Ecto neural progenitor cell (in vitro differentiated cells): ENCODE measurements around the gene ST3GAL4.

Experiments used
- DNase-seq: peaks from one replicate; pipeline ENCODE4 v3.0.0-alpha.2; 2018; ENCODE audit warnings: low spot score

ST3GAL4 gene

GRCh38 chr11:126426820-126427749 is 71.6 kb downstream of the ST3GAL4 start:
- no peak for DNase-seq

GRCh38 chr11:126430581-126431335 is 75.3 kb downstream of the ST3GAL4 start:
- DNase-seq: no peak

- DNase-seq: no peak
These were observed 76.0 kb downstream of the ST3GAL4 start for GRCh38 chr11:126431401-126432064.

- no peak for DNase-seq
These were observed 76.6 kb downstream of the ST3GAL4 start for GRCh38 chr11:126432065-126432461.

- no peak for DNase-seq
These were observed 77.0 kb downstream of the ST3GAL4 start for GRCh38 chr11:126432525-126432924.

- DNase-seq: no peak
These were observed 77.9 kb downstream of the ST3GAL4 start for GRCh38 chr11:126433244-126433846.

GRCh38 chr11:126433989-126434949 is 78.8 kb downstream of the ST3GAL4 start:
- DNase-seq: no peak

GRCh38 chr11:126434950-126435335 is 79.5 kb downstream of the ST3GAL4 start:
- DNase-seq: no peak

GRCh38 chr11:126436209-126436755 is 80.8 kb downstream of the ST3GAL4 start:
- DNase-seq: no peak

GRCh38 chr11:126437731-126438130 is 82.2 kb downstream of the ST3GAL4 start:
- DNase-seq: no peak

GRCh38 chr11:126438272-126438671 is 82.8 kb downstream of the ST3GAL4 start:
- no peak for DNase-seq

GRCh38 chr11:126438691-126439090 is 83.2 kb downstream of the ST3GAL4 start:
- no peak for DNase-seq

GRCh38 chr11:126440276-126440675 is 84.8 kb downstream of the ST3GAL4 start:
- DNase-seq: no peak

- DNase-seq: peak; percentile 94
These were observed 85.5 kb downstream of the ST3GAL4 start for GRCh38 chr11:126440792-126441514.

GRCh38 chr11:126443120-126443519 is 87.6 kb downstream of the ST3GAL4 start:
- no peak for DNase-seq

- DNase-seq: no peak
These were observed 88.6 kb downstream of the ST3GAL4 start for GRCh38 chr11:126444072-126444471.

- no peak for DNase-seq
These were observed 91.1 kb downstream of the ST3GAL4 start for GRCh38 chr11:126446581-126446980.

- no peak for DNase-seq
These were observed 94.7 kb downstream of the ST3GAL4 start for GRCh38 chr11:126450198-126450597.

GRCh38 chr11:126450806-126451205 is 95.3 kb downstream of the ST3GAL4 start:
- DNase-seq: no peak

GRCh38 chr11:126451211-126451802 is 95.8 kb downstream of the ST3GAL4 start:
- DNase-seq: no peak
